Lower lobe of right lung (tissue), 2 donors: ENCODE data around the gene FOXO6. TPM values are rescaled to one million over a fixed set of nuclear protein-coding genes. Genes with fewer than 3 reads are reported as not detected.

ENCODE experiments used
- ATAC-seq, 2 donors: fragments of 200-7000 bp; cut with Tn5 transposase; one replicate each; pipeline ENCODE4 v1.9.1; 2020 to 2022; ENCODE audit warnings: mild to moderate bottlenecking in 2 of 2, moderate library complexity in 2 of 2
- DNase-seq: peaks from one replicate; pipeline ENCODE4 v3.0.0-alpha.2; 2020
- H3K27ac ChIP-seq: fragments of 200-600 bp; one replicate; pipeline ENCODE4 v1.8.0; 2022
- H3K27me3 ChIP-seq: fragments of 200-600 bp; one replicate; pipeline ENCODE4 v1.8.0; 2022; ENCODE audit warnings: low read depth
- H3K36me3 ChIP-seq: fragments of 200-600 bp; one replicate; pipeline ENCODE4 v1.8.0; 2022; ENCODE audit warnings: mild to moderate bottlenecking
- H3K4me1 ChIP-seq: fragments of 200-600 bp; one replicate; pipeline ENCODE4 v1.8.0; 2022
- H3K4me3 ChIP-seq: fragments of 200-600 bp; one replicate; pipeline ENCODE4 v1.8.0; 2022; ENCODE audit warnings: mild to moderate bottlenecking
- H3K9me3 ChIP-seq: fragments of 200-600 bp; one replicate; pipeline ENCODE4 v1.8.0; 2022
- intact Hi-C: fragments of 100-400 bp; cut with DNase I; formaldehyde crosslinking; loops from one replicate; pipeline ENCODE4 v1.11.0; 2022
- total RNA-seq: library from RNA; stranded (reverse); fragmentation: NEBNext Ultra II Directional; extraction: Animal tissue kit (Norgen Biotek cat#: 25700); gene quantifications from one replicate; pipeline ENCODE4 v1.2.1, GENCODE V29; 2021
- TF ChIP-seq, protein P1 (sequence below): fragments of 200-600 bp; IDR thresholded peaks from one replicate; pipeline ENCODE4 v1.8.0; 2022; ENCODE audit warnings: antibody characterized with exemption, mild to moderate bottlenecking
- donor health status: DM: no; HTN: yes; CAD: no; lungs with severe emphysema.

The FOXO6 gene
- total RNA-seq, 1 donor from 2014 or later: 0.92 TPM

DNA sequence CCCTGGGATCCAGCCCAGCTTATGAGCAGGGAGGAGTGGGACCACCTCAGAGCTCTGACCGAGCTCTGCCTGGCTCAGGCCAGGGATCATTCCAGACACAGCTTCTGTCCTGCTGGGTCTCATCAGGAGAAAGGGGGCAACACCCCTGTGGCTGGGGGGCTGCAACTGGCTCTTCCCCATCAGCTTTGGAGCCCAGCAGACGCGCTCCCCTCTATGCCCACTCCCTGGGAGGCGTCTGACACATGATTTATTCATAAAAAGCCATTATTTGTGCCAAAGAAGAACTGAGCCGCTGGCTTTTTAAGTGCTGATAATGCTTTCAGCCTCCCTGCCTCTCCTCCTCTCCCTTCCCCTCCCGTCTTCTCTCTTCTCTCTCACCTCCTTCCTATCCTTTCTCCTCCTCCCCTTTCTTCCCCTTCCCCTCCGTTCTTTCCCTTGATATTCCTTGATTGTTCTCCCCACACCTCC, 25.0 kb downstream of the FOXO6 start:
- intact Hi-C loops: no loop called here
- no peaks in the 10 kb centered on the region for H3K9me3 ChIP-seq
- ATAC-seq: no peak
- no peak overlapping the region for H3K4me3 ChIP-seq
- TF ChIP-seq, protein P1, sequence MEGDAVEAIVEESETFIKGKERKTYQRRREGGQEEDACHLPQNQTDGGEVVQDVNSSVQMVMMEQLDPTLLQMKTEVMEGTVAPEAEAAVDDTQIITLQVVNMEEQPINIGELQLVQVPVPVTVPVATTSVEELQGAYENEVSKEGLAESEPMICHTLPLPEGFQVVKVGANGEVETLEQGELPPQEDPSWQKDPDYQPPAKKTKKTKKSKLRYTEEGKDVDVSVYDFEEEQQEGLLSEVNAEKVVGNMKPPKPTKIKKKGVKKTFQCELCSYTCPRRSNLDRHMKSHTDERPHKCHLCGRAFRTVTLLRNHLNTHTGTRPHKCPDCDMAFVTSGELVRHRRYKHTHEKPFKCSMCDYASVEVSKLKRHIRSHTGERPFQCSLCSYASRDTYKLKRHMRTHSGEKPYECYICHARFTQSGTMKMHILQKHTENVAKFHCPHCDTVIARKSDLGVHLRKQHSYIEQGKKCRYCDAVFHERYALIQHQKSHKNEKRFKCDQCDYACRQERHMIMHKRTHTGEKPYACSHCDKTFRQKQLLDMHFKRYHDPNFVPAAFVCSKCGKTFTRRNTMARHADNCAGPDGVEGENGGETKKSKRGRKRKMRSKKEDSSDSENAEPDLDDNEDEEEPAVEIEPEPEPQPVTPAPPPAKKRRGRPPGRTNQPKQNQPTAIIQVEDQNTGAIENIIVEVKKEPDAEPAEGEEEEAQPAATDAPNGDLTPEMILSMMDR: no peak
- no peaks in the 10 kb centered on the region for H3K36me3 ChIP-seq
- H3K4me1 ChIP-seq: peaks cover 20% of the 10 kb centered on the region
- DNase-seq: no peak
- peaks cover 21% of the 10 kb centered on the region for H3K27me3 ChIP-seq
- no peak overlapping the region for H3K27ac ChIP-seq

DNA sequence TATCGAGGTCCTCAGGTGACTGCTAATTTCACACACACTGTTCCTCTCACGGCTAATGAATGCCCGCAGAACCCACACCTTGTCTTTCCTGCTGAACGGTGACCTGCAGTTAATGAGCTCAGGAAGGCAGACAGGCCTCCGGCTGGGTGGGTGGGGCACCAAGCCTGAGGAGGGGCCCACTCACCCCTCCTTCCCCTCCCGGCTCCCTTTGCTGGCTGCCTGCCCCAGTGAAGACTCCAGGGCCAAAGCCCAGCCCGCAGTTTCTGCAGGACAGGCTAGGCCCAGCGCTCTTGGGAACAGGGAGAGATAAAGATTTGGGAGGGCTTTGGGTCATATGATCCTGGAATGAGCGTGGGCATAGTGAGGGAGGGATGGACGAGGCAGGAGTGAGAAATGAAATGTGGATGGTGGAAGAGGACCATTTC, 26.4 kb downstream of the FOXO6 start:
- Histone ChIP-seq H3K27ac (no peak overlapping the region), H3K27me3 (peaks cover 12% of the 10 kb centered on the region), H3K4me1 (peaks cover 15% of the 10 kb centered on the region), H3K36me3 (no peaks in the 10 kb centered on the region), H3K4me3 (no peak overlapping the region), H3K9me3 (no peaks in the 10 kb centered on the region)
- ATAC-seq (peak; percentile 80 to 87), DNase-seq (peak; percentile 76)
- TF ChIP-seq, protein P1: no peak
- intact Hi-C loops: no loop called here

DNA sequence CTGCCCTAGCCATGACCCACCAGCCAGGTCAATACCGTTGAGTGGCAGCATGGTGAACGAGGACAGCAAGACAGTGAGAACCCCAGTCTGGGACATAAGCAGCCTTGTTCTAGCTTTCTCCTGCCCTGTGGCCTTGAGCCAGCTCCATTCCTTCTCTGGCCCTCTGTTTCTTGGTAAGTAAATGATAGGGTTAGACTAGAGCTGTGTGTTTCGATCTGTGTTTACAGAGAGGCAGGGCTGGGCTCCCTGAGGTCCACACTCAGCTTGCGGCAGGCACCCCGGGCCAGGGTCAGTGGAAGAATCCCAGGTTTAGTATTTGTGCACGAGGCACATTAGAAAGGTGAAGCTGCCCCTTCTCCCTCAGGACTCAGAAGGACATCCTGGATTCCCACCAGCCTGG, 27.3 kb downstream of the FOXO6 start:
- TF ChIP-seq, protein P1: no peak
- H3K36me3 ChIP-seq: no peaks in the 10 kb centered on the region
- ATAC-seq: no peak
- H3K4me1 ChIP-seq: peaks cover 13% of the 10 kb centered on the region
- intact Hi-C loops: no loop called here
- peaks cover 4% of the 10 kb centered on the region for H3K27me3 ChIP-seq
- H3K9me3 ChIP-seq: no peaks in the 10 kb centered on the region
- H3K4me3 ChIP-seq: no peak overlapping the region
- H3K27ac ChIP-seq: no peak overlapping the region
- no peak for DNase-seq

DNA sequence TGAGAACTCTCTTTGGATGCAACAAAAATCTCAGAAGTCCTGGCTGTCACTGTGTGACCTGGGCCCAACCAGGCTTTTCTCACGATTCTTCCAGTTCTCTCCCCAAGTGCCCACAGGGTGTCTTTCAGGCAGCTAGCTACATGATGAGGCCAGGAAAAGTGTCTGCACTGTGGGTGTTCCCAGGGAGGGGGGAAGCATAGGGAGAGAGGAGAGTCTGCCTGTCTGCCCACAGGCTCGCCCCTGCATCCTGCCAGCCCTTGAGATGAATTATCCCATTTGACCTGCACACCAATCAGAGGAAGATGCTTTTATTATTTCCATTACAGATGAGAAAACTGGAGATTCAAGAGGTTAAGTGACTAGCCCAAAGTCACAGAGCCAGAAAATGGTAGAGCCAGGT, 27.8 kb downstream of the FOXO6 start:
- no peak overlapping the region for H3K27ac ChIP-seq
- H3K4me3 ChIP-seq: no peak overlapping the region
- intact Hi-C loops: no loop called here
- ATAC-seq (no peak), DNase-seq (no peak)
- H3K9me3 ChIP-seq: no peaks in the 10 kb centered on the region
- TF ChIP-seq, protein P1: no peak
- H3K36me3 ChIP-seq: no peaks in the 10 kb centered on the region
- peaks cover 11% of the 10 kb centered on the region for H3K4me1 ChIP-seq
- peaks cover 4% of the 10 kb centered on the region for H3K27me3 ChIP-seq

DNA sequence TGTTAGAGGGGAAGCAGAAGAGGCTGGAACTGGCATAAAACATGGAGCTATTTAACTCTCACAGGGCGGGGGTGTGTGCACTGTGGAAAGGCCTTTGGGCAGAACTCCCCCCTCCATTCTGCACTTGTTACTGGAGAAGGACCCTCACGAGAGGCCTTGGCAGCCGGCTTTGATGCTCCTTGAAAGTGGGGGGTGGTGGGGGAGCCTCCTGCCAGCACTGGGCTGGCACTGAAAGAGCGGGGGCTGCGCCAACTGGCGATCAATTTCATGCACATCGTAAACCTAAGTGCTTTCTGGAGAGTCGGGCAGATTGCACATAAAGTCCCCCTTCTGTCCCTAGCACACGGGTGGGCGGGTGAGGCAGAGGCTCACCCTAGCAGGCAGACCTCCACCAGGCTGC, 28.9 kb downstream of the FOXO6 start:
- TF ChIP-seq, protein P1: no peak
- no peaks in the 10 kb centered on the region for H3K9me3 ChIP-seq
- intact Hi-C loops: no loop called here
- no peak for DNase-seq
- ATAC-seq: no peak
- H3K36me3 ChIP-seq: no peaks in the 10 kb centered on the region
- no peaks in the 10 kb centered on the region for H3K27me3 ChIP-seq
- no peak overlapping the region for H3K27ac ChIP-seq
- peaks cover 11% of the 10 kb centered on the region for H3K4me1 ChIP-seq
- H3K4me3 ChIP-seq: no peak overlapping the region

DNA sequence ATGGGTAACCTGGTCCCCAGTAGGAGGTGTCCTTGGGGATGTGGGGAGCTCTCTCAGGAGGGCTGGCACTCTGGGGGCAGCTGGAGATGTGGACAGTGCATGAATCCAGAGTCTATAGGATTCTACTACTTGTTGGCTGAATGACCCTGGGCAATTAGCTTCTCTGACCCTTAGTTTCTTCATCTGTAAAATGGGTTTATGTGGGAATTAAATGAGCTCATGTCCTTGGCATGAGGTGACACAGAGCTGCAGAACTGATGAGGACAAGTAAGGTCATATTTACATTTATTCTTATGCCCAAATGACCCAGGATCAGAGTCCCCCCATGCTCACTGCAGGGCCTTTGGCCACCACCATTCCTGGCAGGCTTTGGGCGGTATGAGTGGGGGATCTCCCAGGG, 29.3 kb downstream of the FOXO6 start:
- no peak for ATAC-seq
- Histone ChIP-seq H3K36me3 (no peaks in the 10 kb centered on the region), H3K4me1 (peaks cover 11% of the 10 kb centered on the region), H3K9me3 (no peaks in the 10 kb centered on the region), H3K27ac (no peak overlapping the region), H3K27me3 (peaks cover under 1% of the 10 kb centered on the region), H3K4me3 (no peak overlapping the region)
- no peak for DNase-seq
- intact Hi-C loops: no loop called here
- TF ChIP-seq, protein P1: no peak
